Endothelial cell of umbilical vein (primary cell): ENCODE results near the gene RASGRP1. TPM values are rescaled to one million over a fixed set of nuclear protein-coding genes. Genes with fewer than 3 reads are reported as not detected.

Experiments used
- BruUV-seq: library from RNA; stranded (reverse); fragments of 400-500 nt; replicated peaks from 2 replicates; lab custom pipeline; 2021; lab: Mats Ljungman, UMichigan
- CTCF ChIA-PET: fragments of 300-600, 350-600 bp; sonication (Branson Sonifier 250); formaldehyde crosslinking; loops from one replicate; lab custom pipeline; 2021; ENCODE audit warnings: antibody characterized with exemption, inconsistent platforms; lab: Charles Lee
- POLR2A ChIA-PET: fragments of 300-600, 350-600 bp; sonication (Branson Sonifier 250); formaldehyde crosslinking; loops from one replicate; lab custom pipeline; 2021; ENCODE audit warnings: antibody characterized with exemption, inconsistent platforms; lab: Charles Lee
- DNase-seq: peaks from one replicate; pipeline ENCODE4 v3.0.0-alpha.2; 2011; ENCODE audit warnings: low read depth, low spot score
- FAIRE-seq: peaks from 2 replicates; lab custom pipeline; 2011; peaks lifted over from hg19 to GRCh38; lab: Jason Lieb, UNC
- H2AFZ ChIP-seq: 2 replicates; pipeline ENCODE4 v1.6.0; 2012; ENCODE audit warnings: low read depth, low read length, control low read depth, inconsistent platforms
- H3K27ac ChIP-seq: 2 replicates; pipeline ENCODE4 v1.5.1; 2011; ENCODE audit warnings: low read depth, mild to moderate bottlenecking, control low read depth, low read length, moderate library complexity; ENCODE audit not compliant: insufficient read depth
- H3K27me3 ChIP-seq, 2 experiments: 2 replicates each; pipeline versions ENCODE4 v1.6.0 to v1.6.1; 2011; ENCODE audit warnings: low read length in 2 of 2, mixed read lengths in 1 of 2; ENCODE audit not compliant: control insufficient read depth in 2 of 2, insufficient read depth in 2 of 2
- H3K36me3 ChIP-seq, 2 experiments: 2 replicates in 1 of 2; 3 replicates in 1 of 2; pipeline ENCODE4 v1.5.1; 2011; ENCODE audit warnings: low read length in 2 of 2, mild to moderate bottlenecking in 1 of 2, moderate library complexity in 1 of 2; ENCODE audit not compliant: control insufficient read depth in 2 of 2, insufficient read depth in 2 of 2; ENCODE audit errors: extremely low read depth in 1 of 2
- H3K4me1 ChIP-seq: 3 replicates; pipeline ENCODE4 v1.5.1; 2011; ENCODE audit warnings: mild to moderate bottlenecking, low read length; ENCODE audit not compliant: control insufficient read depth, insufficient read depth; ENCODE audit errors: extremely low read depth
- H3K4me2 ChIP-seq: 2 replicates; pipeline ENCODE4 v1.6.1; 2011; ENCODE audit warnings: low read length, control low read depth, mixed read lengths; ENCODE audit not compliant: insufficient read depth
- H3K4me3 ChIP-seq, 3 experiments: fragments of 200-600 bp in 1 of 3; sonication (generic), shearing (Covaris generic) in 1 of 3; replicated peaks in 1 of 3; 2 replicates each; pipeline ENCODE4 v1.5.1; 2011 to 2016; ENCODE audit warnings: control low read depth in 3 of 3, low read length in 3 of 3, mild to moderate bottlenecking in 2 of 3, inconsistent platforms in 1 of 3, low read depth in 1 of 3, moderate library complexity in 1 of 3; ENCODE audit not compliant: insufficient read depth in 1 of 3
- H3K79me2 ChIP-seq: 2 replicates; pipeline ENCODE4 v1.6.0; 2012; ENCODE audit warnings: low read length, inconsistent platforms; ENCODE audit not compliant: control insufficient read depth, insufficient read depth
- H3K9ac ChIP-seq: replicated peaks from 2 replicates; pipeline ENCODE3; 2011; ENCODE audit warnings: low read length, control low read depth; ENCODE audit not compliant: insufficient read depth; ENCODE audit errors: extremely low read depth
- H3K9me1 ChIP-seq: replicated peaks from 3 replicates; pipeline ENCODE4 v1.6.0; 2011; ENCODE audit warnings: mild to moderate bottlenecking, low read length; ENCODE audit not compliant: control insufficient read depth, insufficient read depth; ENCODE audit errors: extremely low read depth
- H3K9me3 ChIP-seq: replicated peaks from 2 replicates; pipeline ENCODE4 v1.5.1; 2012; ENCODE audit warnings: low read length, inconsistent platforms; ENCODE audit not compliant: control insufficient read depth, insufficient read depth
- H4K20me1 ChIP-seq: replicated peaks from 2 replicates; pipeline ENCODE3; 2011; ENCODE audit warnings: mild to moderate bottlenecking, low read length; ENCODE audit not compliant: control insufficient read depth, insufficient read depth; ENCODE audit errors: extremely low read depth
- EZH2 ChIP-seq: IDR thresholded peaks from 2 replicates; pipeline ENCODE4 v1.6.1; 2012; ENCODE audit warnings: borderline replicate concordance, low read depth, mild to moderate bottlenecking, moderate library complexity, low read length, inconsistent platforms; ENCODE audit not compliant: severe bottlenecking
- FOS ChIP-seq: IDR thresholded peaks from 2 replicates; pipeline ENCODE4 v1.6.1; 2011; ENCODE audit warnings: mild to moderate bottlenecking, low read length, moderate library complexity, borderline replicate concordance; ENCODE audit not compliant: insufficient read depth
- GATA2 ChIP-seq: IDR thresholded peaks from 2 replicates; pipeline ENCODE4 v1.7.0; 2011; ENCODE audit warnings: low read depth, mild to moderate bottlenecking, moderate library complexity, mixed read lengths, low read length; ENCODE audit not compliant: insufficient read length, insufficient read depth
- JUN ChIP-seq: IDR thresholded peaks from 2 replicates; pipeline ENCODE4 v1.6.1; 2011; ENCODE audit warnings: borderline replicate concordance, low read depth; ENCODE audit not compliant: insufficient read length, insufficient read depth
- MYC ChIP-seq: IDR thresholded peaks from one replicate; pipeline ENCODE4 v1.6.1; 2011; ENCODE audit warnings: mild to moderate bottlenecking, low read depth, low read length
- POLR2A ChIP-seq: IDR thresholded peaks from 2 replicates; pipeline ENCODE4 v1.6.1; 2012; ENCODE audit warnings: low read depth, mild to moderate bottlenecking, control low read depth, low read length
- POLR2AphosphoS5 ChIP-seq: IDR thresholded peaks from 2 replicates; pipeline ENCODE4 v1.6.1; 2012; ENCODE audit warnings: low read depth, mild to moderate bottlenecking, control low read depth, low read length, moderate library complexity; ENCODE audit not compliant: insufficient read depth
- dilution Hi-C: fragments of 300-500 bp; cut with MboI; formaldehyde crosslinking; loops from one replicate; pipeline ENCODE4 v1.15.0; 2019; ENCODE audit warnings: low sequenced_read_pairs; ENCODE audit not compliant: extremely low pct_ligation_motif_present
- intact Hi-C: fragments of 100-400 bp; cut with micrococcal nuclease; formaldehyde crosslinking; loops from one replicate; pipeline ENCODE4 v1.10.0; 2022
- polyA plus RNA-seq, 4 experiments: library from polyadenylated mRNA; depleted of rRNA in 3 of 4; stranded (reverse) in 3 of 4; unstranded in 1 of 4; fragments of >200 nt; gene quantifications; 2 replicates each; pipeline versions ENCODE4 v1.2.1 to v1.2.3, GENCODE V29; 2011 to 2012; ENCODE audit warnings: missing spikeins in 1 of 4
- total RNA-seq: library from RNA; stranded (reverse); gene quantifications from 2 replicates; pipeline ENCODE4 v1.2.3, GENCODE V29; 2021
- TF ChIP-seq, protein P1 (sequence below), 2 donors: IDR thresholded peaks; 1 replicate in 1 of 2; 2 replicates in 1 of 2; pipeline ENCODE4 v1.5.1; 2011; ENCODE audit warnings: low read length in 2 of 2, mild to moderate bottlenecking in 2 of 2, moderate library complexity in 2 of 2, control low read depth in 1 of 2, inconsistent platforms in 1 of 2, low read depth in 1 of 2; ENCODE audit not compliant: insufficient read depth in 1 of 2; ENCODE audit errors: extremely low read depth in 1 of 2
- TF ChIP-seq, protein P2 (sequence below): IDR thresholded peaks from 2 replicates; pipeline ENCODE4 v1.6.1; 2011; ENCODE audit not compliant: insufficient read depth, insufficient read length

The RASGRP1 gene
- total and polyA plus RNA-seq, 2 donors (not counting 3 experiments of a cell fraction or from before 2014, with no cell fraction given), result 0.15 to 0.38 TPM

DNA sequence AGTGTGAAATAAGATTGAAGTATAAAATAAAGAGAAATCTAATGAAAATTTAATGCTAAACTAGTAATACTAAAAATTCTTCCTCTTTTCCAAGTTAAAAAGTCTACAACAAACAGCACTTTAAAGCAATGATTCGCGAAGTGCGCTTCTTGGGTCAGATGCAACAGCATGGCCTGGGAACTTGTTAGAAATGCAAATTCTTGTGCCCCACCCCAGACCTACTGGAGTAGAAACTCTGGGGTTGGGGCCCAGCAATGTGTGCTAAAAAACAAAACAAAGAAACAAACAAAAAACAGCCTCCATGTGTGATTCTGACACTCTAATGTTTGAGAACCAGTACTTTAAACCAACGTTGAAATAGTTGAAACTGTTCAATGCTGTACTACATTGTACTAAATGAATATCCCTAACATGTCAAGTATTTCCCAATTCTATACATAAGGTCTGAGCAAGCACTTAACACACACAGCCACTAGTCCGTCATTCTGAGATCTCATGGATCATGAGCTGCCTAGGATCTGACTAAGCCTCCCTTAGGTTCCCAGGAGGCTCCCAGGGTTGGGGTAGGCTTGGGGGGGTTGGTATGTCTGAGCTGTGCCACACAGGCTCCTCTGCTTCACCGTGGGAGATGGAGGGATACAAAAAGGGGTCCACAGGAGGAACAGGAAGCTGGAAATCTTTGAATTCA, 6.1 kb downstream of the RASGRP1 start:
- Histone ChIP-seq H3K4me2 (no peak overlapping the region), H3K9ac (no peak overlapping the region), H3K9me1 (no peaks in the 10 kb centered on the region), H2AFZ (no peak overlapping the region), H3K27me3 (peaks cover 35 to 46% of the 10 kb centered on the region in 2 experiments), H3K36me3 (no peaks in the 10 kb centered on the region), H3K27ac (no peak overlapping the region), H3K4me1 (no peaks in the 10 kb centered on the region), H3K79me2 (no peaks in the 10 kb centered on the region), H3K4me3 (no peak overlapping the region), H4K20me1 (no peaks in the 10 kb centered on the region), H3K9me3 (no peaks in the 10 kb centered on the region)
- FAIRE-seq (no peak), DNase-seq (no peak)
- ChIA-PET POLR2A (no interaction called here), CTCF (interaction anchor here (0.7 kb wide), 1 partner anchor 116 kb away, joined by 3 read pairs; no protein-coding TSS in a partner anchor)
- no peak for TF ChIP-seq GATA2
- TF ChIP-seq JUN, result no peak
- no peak for TF ChIP-seq FOS
- TF ChIP-seq, protein P1, sequence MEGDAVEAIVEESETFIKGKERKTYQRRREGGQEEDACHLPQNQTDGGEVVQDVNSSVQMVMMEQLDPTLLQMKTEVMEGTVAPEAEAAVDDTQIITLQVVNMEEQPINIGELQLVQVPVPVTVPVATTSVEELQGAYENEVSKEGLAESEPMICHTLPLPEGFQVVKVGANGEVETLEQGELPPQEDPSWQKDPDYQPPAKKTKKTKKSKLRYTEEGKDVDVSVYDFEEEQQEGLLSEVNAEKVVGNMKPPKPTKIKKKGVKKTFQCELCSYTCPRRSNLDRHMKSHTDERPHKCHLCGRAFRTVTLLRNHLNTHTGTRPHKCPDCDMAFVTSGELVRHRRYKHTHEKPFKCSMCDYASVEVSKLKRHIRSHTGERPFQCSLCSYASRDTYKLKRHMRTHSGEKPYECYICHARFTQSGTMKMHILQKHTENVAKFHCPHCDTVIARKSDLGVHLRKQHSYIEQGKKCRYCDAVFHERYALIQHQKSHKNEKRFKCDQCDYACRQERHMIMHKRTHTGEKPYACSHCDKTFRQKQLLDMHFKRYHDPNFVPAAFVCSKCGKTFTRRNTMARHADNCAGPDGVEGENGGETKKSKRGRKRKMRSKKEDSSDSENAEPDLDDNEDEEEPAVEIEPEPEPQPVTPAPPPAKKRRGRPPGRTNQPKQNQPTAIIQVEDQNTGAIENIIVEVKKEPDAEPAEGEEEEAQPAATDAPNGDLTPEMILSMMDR (IDR thresholded peaks at IDR 0.05; ENCODE audit: extremely low read depth in 1 of 2, insufficient read depth in 1 of 2, low read depth in 1 of 2, low read length in 2 of 2), result no peak
- no peak for TF ChIP-seq MYC
- TF ChIP-seq, protein P2, sequence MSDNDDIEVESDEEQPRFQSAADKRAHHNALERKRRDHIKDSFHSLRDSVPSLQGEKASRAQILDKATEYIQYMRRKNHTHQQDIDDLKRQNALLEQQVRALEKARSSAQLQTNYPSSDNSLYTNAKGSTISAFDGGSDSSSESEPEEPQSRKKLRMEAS, result no peak
- TF ChIP-seq POLR2A, result no peak
- TF ChIP-seq EZH2, result no peak
- no peak for TF ChIP-seq POLR2AphosphoS5
- intact Hi-C loops (no loop called here), dilution Hi-C loops (no loop called here)
- BruUV-seq, result no TSS peak
